ENCODE results near the gene ADAMTSL3. TPM values are rescaled to one million over a fixed set of nuclear protein-coding genes. Genes with fewer than 3 reads are reported as not detected.

ADAMTSL3 gene
- total and polyA plus RNA-seq, 2 of the 8 experiments (the other 6 are each of a cell fraction or from before 2014, with no cell fraction given) = 0.35 to 1.4 TPM

DNA sequence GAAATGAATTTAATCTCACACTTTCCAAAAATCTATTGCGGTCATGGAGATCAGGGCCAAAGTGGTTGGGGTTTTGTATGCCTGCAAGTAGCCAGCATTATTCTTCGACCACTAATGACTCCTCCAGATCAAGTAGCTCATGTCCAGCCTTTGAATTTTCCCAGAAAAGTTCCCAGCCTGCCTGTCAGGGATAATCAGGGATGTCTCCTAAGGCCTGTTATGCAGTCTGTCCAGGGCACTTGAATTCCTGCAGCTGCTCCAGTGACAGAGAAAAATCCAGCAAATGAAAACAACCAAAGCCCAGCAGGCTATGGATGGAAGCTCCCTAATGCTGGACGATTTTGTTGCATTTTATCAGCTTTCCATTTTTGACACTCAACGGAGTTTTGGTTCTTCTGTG, 215.4 kb downstream of the ADAMTSL3 start:
- Histone ChIP-seq H4K8ac (ENCODE audit: extremely low read depth, insufficient read depth, low read length) (no peak overlapping the region), H2AK5ac (ENCODE audit: low read depth, low read length) (no peak overlapping the region), H2BK20ac (ENCODE audit: low read length) (no peak overlapping the region), H2BK120ac (replicated peaks; ENCODE audit: low read depth, low read length) (no peak overlapping the region), H3K4me2 (ENCODE audit: insufficient read depth in 1 of 2, low read depth in 2 of 2, low read length in 2 of 2) (no peak overlapping the region), H4K91ac (replicated peaks; ENCODE audit: insufficient read length, low read length) (no peak overlapping the region), H3K23me2 (ENCODE audit: low read depth, low read length) (no peaks in the 10 kb centered on the region; the same call in 1 of the 2 replicates), H4K5ac (ENCODE audit: insufficient read length, low read depth, low read length) (no peak overlapping the region), H3K79me1 (ENCODE audit: low read depth, low read length) (no peaks in the 10 kb centered on the region), H3K4me1 (replicated peaks in 1 of 4; ENCODE audit: control insufficient read depth in 3 of 4, insufficient read depth in 4 of 4, low read length in 3 of 4) (no peaks in the 10 kb centered on the region), H3K27ac (ENCODE audit: low read depth, low read length) (no peak overlapping the region), H2BK5ac (ENCODE audit: low read depth, low read length) (no peak overlapping the region), H3K4ac (replicated peaks; ENCODE audit: insufficient read length, low read depth, low read length) (no peak overlapping the region), H3K23ac (ENCODE audit: insufficient read length) (no peak overlapping the region), H2BK15ac (ENCODE audit: low read length) (no peak overlapping the region), H2AFZ (ENCODE audit: low read length) (no peak overlapping the region), H3K9ac (replicated peaks in 1 of 4; ENCODE audit: extremely low read depth in 1 of 4, low read depth in 3 of 4, low read length in 3 of 4) (no peak overlapping the region), H3K18ac (ENCODE audit: extremely low read depth, low read length) (no peak overlapping the region), H3K14ac (ENCODE audit: insufficient read length) (no peak overlapping the region), H3K36me3 (ENCODE audit: control insufficient read depth in 2 of 4, insufficient read depth in 4 of 4, low read length in 3 of 4) (no peaks in the 10 kb centered on the region), H3K9me3 (ENCODE audit: insufficient read depth in 2 of 2, low read depth in 1 of 2, low read length in 1 of 2) (no peaks in the 10 kb centered on the region), H3K27me3 (replicated peaks in 1 of 4; ENCODE audit: control insufficient read depth in 3 of 4, extremely low read depth in 1 of 4, insufficient read depth in 3 of 4, low read length in 3 of 4) (no peaks in the 10 kb centered on the region), H2BK12ac (ENCODE audit: low read depth, low read length) (no peak overlapping the region), H3K79me2 (ENCODE audit: control insufficient read depth in 1 of 2, insufficient read depth in 2 of 2, low read length in 2 of 2) (no peaks in the 10 kb centered on the region), H3K56ac (replicated peaks; ENCODE audit: insufficient read length, low read depth, low read length) (no peak overlapping the region), H3K4me3 (ENCODE audit: extremely low read depth in 1 of 4, insufficient read depth in 2 of 4, low read depth in 3 of 4, low read length in 4 of 4) (no peak overlapping the region), H4K20me1 (replicated peaks in 1 of 2; ENCODE audit: control insufficient read depth in 1 of 2, insufficient read depth in 2 of 2, low read length in 2 of 2) (no peaks in the 10 kb centered on the region)
- DNase-seq (ENCODE audit: low read depth in 1 of 2, low spot score in 2 of 2) (no peak), FAIRE-seq (no peak)
- ChIA-PET POLR2A (ENCODE audit: partially characterized antibody) (no interaction called here), CTCF (ENCODE audit: partially characterized antibody) (no interaction called here)
- TF ChIP-seq, protein P1, sequence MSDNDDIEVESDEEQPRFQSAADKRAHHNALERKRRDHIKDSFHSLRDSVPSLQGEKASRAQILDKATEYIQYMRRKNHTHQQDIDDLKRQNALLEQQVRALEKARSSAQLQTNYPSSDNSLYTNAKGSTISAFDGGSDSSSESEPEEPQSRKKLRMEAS (IDR thresholded peaks at IDR 0.05) = no peak
- no peak for TF ChIP-seq CBX8 (IDR thresholded peaks at IDR 0.05; ENCODE audit: borderline replicate concordance, low read depth, low read length)
- no peak for TF ChIP-seq RXRA (IDR thresholded peaks at IDR 0.05; ENCODE audit: insufficient read depth, low read depth, low read length)
- no peak for TF ChIP-seq BCL11A (IDR thresholded peaks at IDR 0.05; ENCODE audit: low read depth in 2 of 2, low read length in 2 of 2)
- TF ChIP-seq, protein P2, sequence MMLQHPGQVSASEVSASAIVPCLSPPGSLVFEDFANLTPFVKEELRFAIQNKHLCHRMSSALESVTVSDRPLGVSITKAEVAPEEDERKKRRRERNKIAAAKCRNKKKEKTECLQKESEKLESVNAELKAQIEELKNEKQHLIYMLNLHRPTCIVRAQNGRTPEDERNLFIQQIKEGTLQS (IDR thresholded peaks at IDR 0.05; ENCODE audit: insufficient read depth, low read depth, low read length) = no peak
- no peak for TF ChIP-seq PHF8 (conservative IDR thresholded peaks at IDR 0.05; ENCODE audit: low read depth, low read length)
- no peak for TF ChIP-seq ZNF274 (IDR thresholded peaks at IDR 0.05; ENCODE audit: borderline replicate concordance, extremely low read depth, low read length)
- TF ChIP-seq, protein P3, sequence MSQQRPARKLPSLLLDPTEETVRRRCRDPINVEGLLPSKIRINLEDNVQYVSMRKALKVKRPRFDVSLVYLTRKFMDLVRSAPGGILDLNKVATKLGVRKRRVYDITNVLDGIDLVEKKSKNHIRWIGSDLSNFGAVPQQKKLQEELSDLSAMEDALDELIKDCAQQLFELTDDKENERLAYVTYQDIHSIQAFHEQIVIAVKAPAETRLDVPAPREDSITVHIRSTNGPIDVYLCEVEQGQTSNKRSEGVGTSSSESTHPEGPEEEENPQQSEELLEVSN (IDR thresholded peaks at IDR 0.05) = no peak
- TF ChIP-seq TAF1 (IDR thresholded peaks at IDR 0.05; ENCODE audit: low read depth, low read length) = no peak
- no peak for TF ChIP-seq POLR2AphosphoS5 (IDR thresholded peaks at IDR 0.05; ENCODE audit: low read depth, low read length)
- no peak for TF ChIP-seq ASH2L (IDR thresholded peaks at IDR 0.05; ENCODE audit: low read length)
- no peak for TF ChIP-seq HDAC6 (IDR thresholded peaks at IDR 0.05; ENCODE audit: low read depth, low read length)
- WGBS, 2 experiments (ENCODE audit: extremely low coverage in 1 of 2, insufficient coverage in 1 of 2, insufficient read length in 1 of 2, insufficient replicate concordance in 2 of 2, low coverage in 1 of 2, low lambda C conversion rate in 2 of 2, missing lambda C conversion rate in 1 of 2) = 86% methylated on average over 4 of the region's 4 CpGs; no CpG with 5 or more reads in 1 of the 2 experiments
